HG02840 (cell line): ENCODE data around the gene CALML3.

Experiments used
- ATAC-seq: cut with Tn5 transposase; IDR thresholded peaks from one replicate; pipeline ENCODE4 v1.9.1; 2021; ENCODE audit warnings: mild to moderate bottlenecking, moderate library complexity, moderate number of reproducible peaks; ENCODE audit not compliant: unreplicated experiment, low FRiP score

CALML3 gene

GRCh38 chr10:5536486-5537081 is 11.8 kb downstream of the CALML3 start:
- ATAC-seq = no peak

GRCh38 chr10:5537684-5538083 is 12.9 kb downstream of the CALML3 start:
- ATAC-seq = no peak

- ATAC-seq = no peak
Observed at GRCh38 chr10:5538446-5538845, 13.7 kb downstream of the CALML3 start.

GRCh38 chr10:5538892-5539651 is 14.3 kb downstream of the CALML3 start:
- no peak for ATAC-seq

- ATAC-seq = no peak
Observed at GRCh38 chr10:5540080-5540479, 15.3 kb downstream of the CALML3 start.

GRCh38 chr10:5540891-5541290 is 16.1 kb downstream of the CALML3 start:
- ATAC-seq = no peak

GRCh38 chr10:5542100-5542499 is 17.3 kb downstream of the CALML3 start:
- ATAC-seq = no peak

GRCh38 chr10:5543623-5544022 is 18.9 kb downstream of the CALML3 start:
- ATAC-seq = no peak

GRCh38 chr10:5544216-5544805 is 19.6 kb downstream of the CALML3 start:
- no peak for ATAC-seq

- ATAC-seq = no peak
Observed at GRCh38 chr10:5545011-5545410, 20.2 kb downstream of the CALML3 start.

GRCh38 chr10:5545426-5545777 is 20.6 kb downstream of the CALML3 start:
- no peak for ATAC-seq

GRCh38 chr10:5545778-5546710 is 21.3 kb downstream of the CALML3 start:
- no peak for ATAC-seq

GRCh38 chr10:5546891-5547680 is 22.3 kb downstream of the CALML3 start:
- no peak for ATAC-seq

- no peak for ATAC-seq
Observed at GRCh38 chr10:5547681-5547930, 22.8 kb downstream of the CALML3 start.

GRCh38 chr10:5547931-5548660 is 23.3 kb downstream of the CALML3 start:
- ATAC-seq = no peak

- no peak for ATAC-seq
Observed at GRCh38 chr10:5549462-5550249, 24.9 kb downstream of the CALML3 start.

GRCh38 chr10:5550250-5550545 is 25.4 kb downstream of the CALML3 start:
- no peak for ATAC-seq

- no peak for ATAC-seq
Observed at GRCh38 chr10:5550621-5551530, 26.1 kb downstream of the CALML3 start.
